Suprapubic skin (tissue), 3 donors: ENCODE measurements around the gene RNPEP.

Source experiments
- POLR2A ChIP-seq, 2 donors: fragments of 450-650 bp; IDR thresholded peaks; one replicate each; pipeline ENCODE4 v1.6.1; 2017; ENCODE audit warnings: antibody characterized with exemption in 2 of 2, mild to moderate bottlenecking in 2 of 2, moderate library complexity in 2 of 2
- TF ChIP-seq, protein P1 (sequence below), 2 donors: fragments of 200-600 bp in 1 of 2; fragments of 450-650 bp in 1 of 2; sonication (generic) in 1 of 2; IDR thresholded peaks; one replicate each; pipeline ENCODE4 v1.5.1; 2016 to 2019; ENCODE audit warnings: antibody characterized with exemption in 2 of 2, mild to moderate bottlenecking in 1 of 2, moderate library complexity in 1 of 2

DNA sequence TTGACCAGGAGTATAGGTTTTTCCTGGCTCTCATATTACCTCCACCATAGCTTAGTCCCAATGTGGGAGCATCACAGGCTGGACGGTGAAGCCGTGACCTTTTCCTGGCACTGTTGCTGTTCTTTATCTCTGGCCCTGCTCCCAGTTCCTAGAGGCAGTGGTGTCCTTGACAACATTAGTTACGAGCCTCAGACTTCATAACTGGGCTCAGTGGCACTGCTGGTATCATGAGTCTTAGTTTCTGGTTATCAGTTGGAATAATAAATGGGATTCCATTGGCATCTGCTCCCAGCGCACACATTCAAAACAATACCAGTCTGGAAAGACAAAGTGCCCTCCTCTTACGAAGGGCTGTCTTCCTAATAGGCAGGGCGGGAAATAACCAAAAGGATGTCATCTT is 8.0 kb downstream of the RNPEP start:
- TF ChIP-seq POLR2A (IDR thresholded peaks at IDR 0.05): no peak
- TF ChIP-seq, protein P1, sequence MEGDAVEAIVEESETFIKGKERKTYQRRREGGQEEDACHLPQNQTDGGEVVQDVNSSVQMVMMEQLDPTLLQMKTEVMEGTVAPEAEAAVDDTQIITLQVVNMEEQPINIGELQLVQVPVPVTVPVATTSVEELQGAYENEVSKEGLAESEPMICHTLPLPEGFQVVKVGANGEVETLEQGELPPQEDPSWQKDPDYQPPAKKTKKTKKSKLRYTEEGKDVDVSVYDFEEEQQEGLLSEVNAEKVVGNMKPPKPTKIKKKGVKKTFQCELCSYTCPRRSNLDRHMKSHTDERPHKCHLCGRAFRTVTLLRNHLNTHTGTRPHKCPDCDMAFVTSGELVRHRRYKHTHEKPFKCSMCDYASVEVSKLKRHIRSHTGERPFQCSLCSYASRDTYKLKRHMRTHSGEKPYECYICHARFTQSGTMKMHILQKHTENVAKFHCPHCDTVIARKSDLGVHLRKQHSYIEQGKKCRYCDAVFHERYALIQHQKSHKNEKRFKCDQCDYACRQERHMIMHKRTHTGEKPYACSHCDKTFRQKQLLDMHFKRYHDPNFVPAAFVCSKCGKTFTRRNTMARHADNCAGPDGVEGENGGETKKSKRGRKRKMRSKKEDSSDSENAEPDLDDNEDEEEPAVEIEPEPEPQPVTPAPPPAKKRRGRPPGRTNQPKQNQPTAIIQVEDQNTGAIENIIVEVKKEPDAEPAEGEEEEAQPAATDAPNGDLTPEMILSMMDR (IDR thresholded peaks at IDR 0.05): no peak
